HepG2 (cell line): ENCODE results near the gene RCC1. TPM values are rescaled to one million over a fixed set of nuclear protein-coding genes. Genes with fewer than 3 reads are reported as not detected.

ENCODE experiments used
- ELF4 ChIP-seq: sonication (generic); formaldehyde crosslinking; IDR thresholded peaks from 2 replicates; pipeline ENCODE4 v1.5.0; 2020; ENCODE audit warnings: missing genetic modification reagents, mild to moderate bottlenecking, moderate library complexity, borderline replicate concordance
- GTF3A ChIP-seq: sonication (generic); formaldehyde crosslinking; conservative IDR thresholded peaks from 2 replicates; pipeline ENCODE4 v1.4.0; 2020; ENCODE audit warnings: mild to moderate bottlenecking, missing genetic modification reagents
- HMG20A ChIP-seq: IDR thresholded peaks from 2 replicates; pipeline ENCODE4 v1.6.1; 2016; ENCODE audit warnings: borderline replicate concordance
- HNRNPL ChIP-seq: fragments of 200-400 bp; formaldehyde crosslinking; IDR thresholded peaks from 2 replicates; pipeline ENCODE4 v1.6.1; 2017; ENCODE audit warnings: mild to moderate bottlenecking, low read depth, low read length
- ISL2 ChIP-seq: sonication (generic); formaldehyde crosslinking; IDR thresholded peaks from 2 replicates; pipeline ENCODE4 v1.5.0; 2020; ENCODE audit warnings: missing genetic modification reagents
- KLF12 ChIP-seq: sonication (generic); formaldehyde crosslinking; IDR thresholded peaks from 2 replicates; pipeline ENCODE4 v1.4.0; 2020; ENCODE audit warnings: missing genetic modification reagents, borderline replicate concordance
- MAF1 ChIP-seq: sonication (generic); formaldehyde crosslinking; IDR thresholded peaks from 2 replicates; pipeline ENCODE4 v1.5.0; 2020; ENCODE audit warnings: missing genetic modification reagents, borderline replicate concordance
- MAX ChIP-seq: IDR thresholded peaks from 2 replicates; pipeline ENCODE4 v1.6.1; 2012; ENCODE audit warnings: inconsistent platforms
- MXD3 ChIP-seq: IDR thresholded peaks from 2 replicates; pipeline ENCODE4 v1.6.1; 2016; ENCODE audit warnings: mild to moderate bottlenecking, missing biosample characterization, missing genetic modification reagents
- NCOA5 ChIP-seq: sonication (generic); formaldehyde crosslinking; IDR thresholded peaks from 2 replicates; pipeline ENCODE4 v1.4.0; 2020; ENCODE audit warnings: missing genetic modification reagents
- PAF1 ChIP-seq: IDR thresholded peaks from 2 replicates; pipeline ENCODE4 v1.6.1; 2016; ENCODE audit warnings: missing genetic modification reagents, missing compliant biosample characterization
- POLR2G ChIP-seq: fragments of 200-400 bp; formaldehyde crosslinking; IDR thresholded peaks from 2 replicates; pipeline ENCODE4 v1.6.1; 2018; ENCODE audit warnings: mild to moderate bottlenecking, low read depth, low read length, moderate library complexity
- RXRB ChIP-seq: IDR thresholded peaks from 2 replicates; pipeline ENCODE4 v1.6.1; 2016; ENCODE audit warnings: borderline replicate concordance, missing genetic modification reagents, missing compliant biosample characterization
- ZHX2 ChIP-seq, 2 experiments: sonication (generic) in 1 of 2; formaldehyde crosslinking in 1 of 2; IDR thresholded peaks; 2 replicates each; pipeline versions ENCODE4 v1.6.1 to v1.9.0; 2014 to 2022; ENCODE audit warnings: antibody characterized with exemption in 1 of 2, borderline replicate concordance in 1 of 2, inconsistent platforms in 1 of 2, low read depth in 1 of 2, missing genetic modification reagents in 1 of 2
- ZNF326 ChIP-seq: sonication (generic); formaldehyde crosslinking; IDR thresholded peaks from 2 replicates; pipeline ENCODE4 v1.4.0; 2020; ENCODE audit warnings: missing genetic modification reagents, borderline replicate concordance
- ZNF430 ChIP-seq: sonication (generic); formaldehyde crosslinking; IDR thresholded peaks from 2 replicates; pipeline ENCODE4 v1.9.0; 2021; ENCODE audit warnings: mild to moderate bottlenecking, missing genetic modification reagents
- ZNF512B ChIP-seq: sonication (generic); formaldehyde crosslinking; IDR thresholded peaks from 2 replicates; pipeline ENCODE4 v1.5.1; 2020; ENCODE audit warnings: missing genetic modification reagents, mild to moderate bottlenecking, borderline replicate concordance
- ZNF546 ChIP-seq: sonication (generic); formaldehyde crosslinking; conservative IDR thresholded peaks from 2 replicates; pipeline ENCODE4 v1.8.1; 2023; ENCODE audit warnings: mild to moderate bottlenecking, missing genetic modification reagents
- ZNF782 ChIP-seq: sonication (generic); formaldehyde crosslinking; IDR thresholded peaks from 2 replicates; pipeline ENCODE4 v1.4.0; 2020; ENCODE audit warnings: missing genetic modification reagents, mild to moderate bottlenecking, borderline replicate concordance
- ZNF83 ChIP-seq: sonication (generic); formaldehyde crosslinking; IDR thresholded peaks from 2 replicates; pipeline ENCODE4 v1.4.0; 2020; ENCODE audit warnings: missing genetic modification reagents, mild to moderate bottlenecking, borderline replicate concordance
- polyA plus RNA-seq, 8 experiments: library from polyadenylated mRNA; depleted of rRNA in 3 of 8; stranded (reverse) in 7 of 8; unstranded in 1 of 8; fragments of >200 nt; fragmentation: Illumina TruSeq in 4 of 8; extraction: Trizol in 4 of 8; gene quantifications; 2 replicates each; pipeline versions ENCODE4 v1.2.1 to v1.2.3, GENCODE V29; 2011 to 2016; ENCODE audit warnings: low read depth in 4 of 8, missing spikeins in 1 of 8, mixed read lengths in 1 of 8; ENCODE audit not compliant: insufficient read depth in 1 of 8
- total RNA-seq, 5 experiments: library from RNA; depleted of rRNA; stranded (reverse); fragments of >200 nt; fragmentation: Illumina TruSeq; extraction: Trizol; gene quantifications; 2 replicates each; pipeline ENCODE4 v1.2.3, GENCODE V29; 2016; ENCODE audit warnings: low read depth in 1 of 5

Gene RCC1
- total and polyA plus RNA-seq, 2 of the 13 experiments (the other 11 are each of a cell fraction or from before 2014, with no cell fraction given), result 47.2 to 80.8 TPM

GRCh38 chr1:28518745-28519341 lies 13.0 kb downstream of the RCC1 start (continued):
- TF ChIP-seq ZHX2 (IDR thresholded peaks at IDR 0.05; ENCODE audit: low read depth) (no peak), ZHX2 (CRISPR knock-in tag; IDR thresholded peaks at IDR 0.05; ENCODE audit: borderline replicate concordance) (no peak), MAF1 (CRISPR knock-in tag) (no peak), GTF3A (CRISPR knock-in tag) (no peak), ZNF782 (CRISPR knock-in tag) (no peak), ZNF546 (CRISPR knock-in tag) (no peak), ZNF83 (CRISPR knock-in tag) (no peak), RXRB (peak; percentile 46; the same call in 1 of the 2 replicates), PAF1 (CRISPR knock-in tag) (peak; percentile 62), ZNF326 (CRISPR knock-in tag) (0 out of 2 replicates have a peak, but pooled peaks have one; percentile 41), HNRNPL (no peak), ISL2 (CRISPR knock-in tag) (no peak), ELF4 (CRISPR knock-in tag) (no peak), NCOA5 (CRISPR knock-in tag) (no peak), MAX (peak; percentile 84), MXD3 (CRISPR knock-in tag) (no peak), ZNF512B (CRISPR knock-in tag) (no peak), POLR2G (no peak), ZNF430 (CRISPR knock-in tag) (no peak), HMG20A (CRISPR knock-in tag) (peak; percentile 34; the same call in 1 of the 2 replicates), KLF12 (CRISPR knock-in tag) (no peak)
